ENCODE measurements around the gene SDR9C7.
"Not testable (repeated sequence)": the region's sequence is repeated elsewhere in the genome, so short reads cannot be mapped to it uniquely, and the experiment has no call there.

The SDR9C7 gene

DNA sequence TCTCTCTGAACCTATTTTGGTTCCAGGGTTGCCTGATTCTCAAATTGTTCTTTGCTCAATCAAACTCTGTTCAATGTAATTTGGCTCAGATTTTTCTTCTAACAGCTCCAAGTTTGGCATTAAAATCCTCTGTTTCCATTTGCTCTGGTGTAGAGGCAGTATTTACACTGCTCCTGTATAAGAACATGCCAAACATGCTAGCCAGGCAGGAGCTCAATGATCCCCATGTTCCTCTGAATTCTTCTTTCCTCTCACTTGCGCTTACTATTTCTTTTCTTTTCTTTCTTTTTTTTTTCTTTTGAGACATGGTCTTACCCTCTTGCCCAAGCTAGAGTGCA lies 17.2 kb downstream of the SDR9C7 start:
- DNase-seq (ENCODE audit: low spot score in 2 of 2), result no peak
- Histone ChIP-seq H3K27me3 (ENCODE audit: low read depth) (no peaks in the 10 kb centered on the region), H3K4me1 (no peaks in the 10 kb centered on the region), H3K4me3 (no peak overlapping the region), H3K36me3 (replicated peaks) (no peaks in the 10 kb centered on the region), H3K9me3 (no peaks in the 10 kb centered on the region)
- in situ Hi-C loops (cut with MboI; ENCODE audit: low sequenced_read_pairs), result no loop called here

DNA sequence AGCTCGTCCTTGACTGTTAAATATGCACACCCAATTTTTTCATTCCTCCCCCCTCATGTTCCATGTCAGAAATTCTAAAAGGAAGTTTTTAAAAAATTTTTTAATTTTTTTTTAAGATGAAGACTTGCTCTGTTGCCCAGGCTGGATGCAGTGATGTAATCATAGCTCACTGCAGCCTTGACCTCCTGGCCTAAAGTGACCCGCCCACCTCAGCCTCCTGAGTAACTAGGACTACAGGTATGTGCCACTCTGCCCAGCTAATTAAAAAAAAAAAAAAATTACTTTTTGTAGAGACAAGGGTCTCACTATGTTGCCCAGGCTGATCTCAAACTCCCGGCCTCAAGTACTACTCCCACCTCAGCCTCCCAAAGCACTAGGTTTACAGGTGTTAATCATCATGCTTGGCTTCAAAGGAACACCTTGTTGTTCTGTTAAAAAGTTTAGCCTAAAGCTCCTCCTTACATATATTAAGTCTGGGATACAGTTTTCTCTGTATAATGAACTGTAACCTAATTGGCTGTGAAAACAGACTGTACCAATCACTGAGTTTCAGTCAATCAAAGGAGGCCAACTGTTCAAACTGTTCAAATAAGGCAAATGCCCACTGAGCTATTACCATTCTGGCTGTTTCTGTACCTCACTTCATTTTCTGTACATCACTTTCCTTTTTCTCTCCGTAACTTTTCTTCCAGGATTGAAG lies 17.8 kb downstream of the SDR9C7 start:
- Histone ChIP-seq H3K27me3 (ENCODE audit: low read depth) (no peaks in the 10 kb centered on the region), H3K4me3 (no peak overlapping the region), H3K4me1 (no peaks in the 10 kb centered on the region), H3K9me3 (no peaks in the 10 kb centered on the region), H3K36me3 (replicated peaks) (no peaks in the 10 kb centered on the region)
- no peak for DNase-seq (ENCODE audit: low spot score in 2 of 2)
- in situ Hi-C loops (cut with MboI; ENCODE audit: low sequenced_read_pairs), result no loop called here

DNA sequence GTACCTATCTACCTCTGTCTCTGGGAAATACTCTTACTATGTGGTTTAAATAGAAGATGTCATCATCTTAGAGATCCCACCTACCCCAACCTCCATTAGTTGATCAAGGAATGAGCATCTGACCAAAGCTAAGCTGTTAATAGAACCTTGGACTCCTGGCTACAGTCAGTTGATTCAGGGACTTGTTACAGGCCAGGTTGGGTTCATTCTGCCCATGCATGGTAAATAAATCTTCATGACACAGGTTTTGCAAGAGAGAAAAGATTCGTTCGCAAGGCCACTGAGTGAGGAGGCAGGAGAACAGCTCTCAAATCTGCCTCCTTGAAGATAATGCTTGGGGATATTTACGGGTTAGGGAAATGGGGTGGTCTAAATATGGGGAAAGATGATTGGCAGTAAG lies 19.5 kb downstream of the SDR9C7 start:
- no peaks in the 10 kb centered on the region for H3K4me1 ChIP-seq
- DNase-seq (ENCODE audit: low spot score in 2 of 2), result no peak
- H3K9me3 ChIP-seq, result no peaks in the 10 kb centered on the region
- no peaks in the 10 kb centered on the region for H3K36me3 ChIP-seq (replicated peaks)
- H3K27me3 ChIP-seq (ENCODE audit: low read depth), result no peaks in the 10 kb centered on the region
- in situ Hi-C loops (cut with MboI; ENCODE audit: low sequenced_read_pairs), result no loop called here
- no peak overlapping the region for H3K4me3 ChIP-seq

DNA sequence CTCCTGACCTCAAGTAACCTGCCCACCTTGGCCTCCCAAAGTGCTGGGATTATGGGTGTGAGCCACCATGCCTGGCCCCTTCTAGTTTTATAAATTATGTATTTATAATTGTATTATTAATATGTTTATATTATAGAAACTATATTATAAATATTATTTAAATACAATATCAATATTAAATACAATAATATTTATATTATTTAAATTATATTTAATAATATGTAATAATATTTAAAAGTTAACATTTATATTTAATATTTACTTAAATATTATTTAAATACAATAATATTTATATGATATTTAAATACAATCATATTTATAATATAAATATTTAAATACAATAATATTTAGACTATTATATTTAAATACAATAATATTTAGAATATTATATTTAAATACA lies 20.0 kb downstream of the SDR9C7 start:
- DNase-seq (ENCODE audit: low spot score in 2 of 2), result no peak
- Histone ChIP-seq H3K4me3 (no peak overlapping the region), H3K27me3 (ENCODE audit: low read depth) (no peaks in the 10 kb centered on the region), H3K36me3 (replicated peaks) (no peaks in the 10 kb centered on the region), H3K4me1 (no peaks in the 10 kb centered on the region), H3K9me3 (no peaks in the 10 kb centered on the region)
- in situ Hi-C loops (cut with MboI; ENCODE audit: low sequenced_read_pairs), result no loop called here

DNA sequence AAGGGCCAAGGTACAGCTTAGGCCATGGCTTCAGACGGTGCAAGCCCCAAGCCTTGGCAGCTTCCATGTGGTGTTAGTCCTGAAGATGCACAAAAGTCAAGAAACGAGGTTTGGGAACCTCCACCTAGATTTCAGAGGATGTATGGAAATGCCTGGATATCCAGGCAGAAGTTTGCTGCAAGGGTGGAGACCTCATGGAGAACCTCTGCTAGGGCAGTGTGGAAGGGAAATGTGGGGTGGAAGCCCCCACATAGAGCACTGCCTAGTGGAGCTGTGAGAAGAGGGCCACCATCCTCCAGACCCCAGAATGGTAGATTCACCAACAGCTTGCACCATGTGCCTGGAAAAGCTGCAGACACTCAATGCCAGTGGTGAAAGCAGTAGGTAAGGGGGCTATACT lies 24.8 kb downstream of the SDR9C7 start:
- H3K27me3 ChIP-seq (ENCODE audit: low read depth); H3K4me1 ChIP-seq; in situ Hi-C loops (cut with MboI; ENCODE audit: low sequenced_read_pairs); H3K9me3 ChIP-seq; H3K4me3 ChIP-seq; H3K36me3 ChIP-seq (replicated peaks); DNase-seq (ENCODE audit: low spot score in 2 of 2): not testable (repeated sequence)

DNA sequence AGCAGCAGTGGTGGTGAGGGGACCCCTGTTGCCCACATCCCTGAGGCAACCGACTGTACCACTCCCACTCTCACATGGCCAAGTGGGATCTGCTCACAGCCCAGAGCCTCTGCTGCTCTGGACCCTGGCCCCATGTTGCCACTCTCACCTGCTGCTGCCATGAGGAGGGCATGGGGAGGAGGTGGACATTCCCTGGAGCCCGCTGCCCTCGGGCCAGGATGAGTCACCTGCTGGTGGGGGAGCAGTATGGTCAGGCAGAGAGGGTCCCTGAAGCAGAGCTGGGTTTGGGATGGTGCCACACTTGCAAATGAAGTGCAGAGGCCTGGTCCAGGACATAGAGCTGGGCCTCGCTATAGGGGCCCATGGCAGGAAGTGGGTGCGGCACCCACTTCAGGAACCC lies 26.1 kb downstream of the SDR9C7 start:
- Histone ChIP-seq H3K9me3 (no peaks in the 10 kb centered on the region), H3K4me3 (no peak overlapping the region), H3K27me3 (ENCODE audit: low read depth) (no peaks in the 10 kb centered on the region), H3K4me1 (no peaks in the 10 kb centered on the region), H3K36me3 (replicated peaks) (no peaks in the 10 kb centered on the region)
- no peak for DNase-seq (ENCODE audit: low spot score in 2 of 2)
- in situ Hi-C loops (cut with MboI; ENCODE audit: low sequenced_read_pairs), result no loop called here

DNA sequence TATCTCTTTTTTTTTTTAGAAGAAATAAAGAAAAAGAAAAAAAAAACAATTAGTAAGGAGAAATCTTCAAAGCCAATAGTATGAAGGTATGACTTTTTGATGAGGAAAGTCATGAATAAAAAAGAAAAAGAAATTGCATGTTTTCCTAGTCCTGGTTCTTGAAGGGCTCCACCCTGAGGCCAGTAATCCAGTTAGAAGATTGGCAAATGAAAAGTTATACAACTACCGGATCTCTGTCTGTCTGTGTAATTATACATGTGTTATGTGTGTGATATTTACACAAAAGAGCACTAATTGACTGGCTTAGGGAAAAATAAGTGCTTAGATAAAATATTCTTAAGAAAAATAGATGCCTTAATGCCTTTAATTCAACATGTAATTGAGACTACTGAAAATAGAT lies 28.4 kb downstream of the SDR9C7 start:
- no peak for DNase-seq (ENCODE audit: low spot score in 2 of 2)
- in situ Hi-C loops (cut with MboI; ENCODE audit: low sequenced_read_pairs), result no loop called here
- Histone ChIP-seq H3K4me1 (no peaks in the 10 kb centered on the region), H3K9me3 (no peaks in the 10 kb centered on the region), H3K4me3 (no peak overlapping the region), H3K36me3 (replicated peaks) (no peaks in the 10 kb centered on the region), H3K27me3 (ENCODE audit: low read depth) (no peaks in the 10 kb centered on the region)

DNA sequence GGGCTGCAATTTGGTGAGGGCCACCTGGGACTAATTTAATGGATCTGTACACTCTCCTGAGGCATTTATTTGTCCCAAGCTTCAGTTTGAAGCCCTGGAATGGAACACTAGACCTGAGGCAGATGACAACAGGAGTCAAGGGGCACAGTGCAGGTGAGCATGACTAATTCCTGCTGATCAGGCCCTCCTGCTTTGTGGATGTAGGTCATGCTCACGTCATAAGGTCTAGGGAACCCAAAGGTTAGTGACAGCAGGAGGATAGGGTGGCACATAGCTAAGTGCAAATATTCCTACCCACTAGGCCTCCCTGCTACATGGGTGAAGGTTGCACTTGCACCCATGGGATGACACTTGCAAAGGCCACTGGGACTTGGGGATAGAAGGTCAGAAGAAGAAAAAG lies 30.8 kb downstream of the SDR9C7 start:
- H3K9me3 ChIP-seq, result no peaks in the 10 kb centered on the region
- in situ Hi-C loops (cut with MboI; ENCODE audit: low sequenced_read_pairs), result no loop called here
- no peaks in the 10 kb centered on the region for H3K36me3 ChIP-seq (replicated peaks)
- H3K4me3 ChIP-seq, result no peak overlapping the region
- no peaks in the 10 kb centered on the region for H3K27me3 ChIP-seq (ENCODE audit: low read depth)
- no peaks in the 10 kb centered on the region for H3K4me1 ChIP-seq
- DNase-seq (ENCODE audit: low spot score in 2 of 2), result no peak

DNA sequence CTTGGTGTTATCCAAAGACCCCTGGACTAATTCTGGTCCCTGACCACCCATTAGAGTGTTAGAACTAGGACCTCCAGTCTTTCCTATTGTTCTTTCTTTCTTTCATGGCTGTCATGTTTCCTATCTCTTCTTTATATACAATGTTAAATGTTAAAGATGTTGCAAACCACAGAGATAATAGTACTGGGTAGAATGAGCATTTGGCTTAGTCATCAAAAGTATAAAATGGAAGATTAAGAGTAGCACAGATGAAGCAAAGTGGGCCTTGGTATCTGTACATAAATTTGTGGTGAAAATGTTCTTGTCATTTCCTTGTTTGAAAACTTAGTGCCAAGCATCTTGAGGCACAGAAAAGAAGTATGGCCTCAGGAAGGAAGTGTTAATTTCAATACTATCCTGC lies 32.9 kb downstream of the SDR9C7 start:
- H3K4me1 ChIP-seq; in situ Hi-C loops (cut with MboI; ENCODE audit: low sequenced_read_pairs); H3K36me3 ChIP-seq (replicated peaks); H3K9me3 ChIP-seq; H3K27me3 ChIP-seq (ENCODE audit: low read depth); DNase-seq (ENCODE audit: low spot score in 2 of 2); H3K4me3 ChIP-seq: not testable (repeated sequence)

DNA sequence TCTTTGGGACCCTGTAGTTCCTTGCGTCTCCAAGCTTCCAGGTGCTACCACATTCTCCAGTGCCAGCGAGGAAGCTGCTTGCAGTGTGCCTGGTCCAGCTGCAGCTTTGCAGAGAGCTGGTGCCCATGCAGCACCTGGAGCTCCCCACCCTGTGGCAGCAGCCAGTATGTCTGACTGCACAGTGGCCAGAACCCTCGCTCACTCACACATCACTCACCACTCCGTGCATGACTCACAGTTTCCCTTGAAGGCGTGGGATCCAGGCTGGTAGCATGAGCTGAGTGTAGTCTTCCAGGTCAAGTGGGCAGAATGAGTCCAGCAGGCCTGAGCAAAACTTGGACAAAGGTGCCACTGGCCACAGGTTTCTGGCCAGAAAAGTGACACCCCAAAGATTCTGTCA lies 33.6 kb downstream of the SDR9C7 start:
- no peaks in the 10 kb centered on the region for H3K36me3 ChIP-seq (replicated peaks)
- no peaks in the 10 kb centered on the region for H3K4me1 ChIP-seq
- DNase-seq (ENCODE audit: low spot score in 2 of 2), result no peak
- in situ Hi-C loops (cut with MboI; ENCODE audit: low sequenced_read_pairs), result no loop called here
- H3K27me3 ChIP-seq (ENCODE audit: low read depth), result no peaks in the 10 kb centered on the region
- H3K9me3 ChIP-seq, result no peaks in the 10 kb centered on the region
- H3K4me3 ChIP-seq, result no peak overlapping the region

DNA sequence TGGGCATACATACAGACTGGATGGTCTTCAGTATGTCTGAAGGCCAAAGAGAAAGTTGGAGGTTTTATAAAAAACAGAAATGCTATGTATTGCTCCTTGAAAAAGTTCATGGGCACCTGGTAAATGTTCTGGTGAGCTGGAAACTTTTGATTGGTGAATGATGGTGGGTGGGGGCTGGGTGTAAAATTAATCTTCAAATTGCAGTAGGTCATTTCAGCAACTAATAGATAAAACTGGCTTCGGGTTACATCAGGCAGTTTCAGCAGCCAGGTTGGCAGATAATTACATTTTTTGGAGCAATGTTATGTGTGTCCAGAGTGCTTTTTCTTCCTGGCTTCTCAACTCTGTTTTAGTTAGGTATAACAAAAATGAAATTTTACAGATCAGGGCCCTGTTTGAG lies 35.3 kb downstream of the SDR9C7 start:
- no peak for DNase-seq (ENCODE audit: low spot score in 2 of 2)
- in situ Hi-C loops (cut with MboI; ENCODE audit: low sequenced_read_pairs), result no loop called here
- Histone ChIP-seq H3K4me3 (no peak overlapping the region), H3K9me3 (no peaks in the 10 kb centered on the region), H3K4me1 (no peaks in the 10 kb centered on the region), H3K36me3 (replicated peaks) (no peaks in the 10 kb centered on the region), H3K27me3 (ENCODE audit: low read depth) (no peaks in the 10 kb centered on the region)

DNA sequence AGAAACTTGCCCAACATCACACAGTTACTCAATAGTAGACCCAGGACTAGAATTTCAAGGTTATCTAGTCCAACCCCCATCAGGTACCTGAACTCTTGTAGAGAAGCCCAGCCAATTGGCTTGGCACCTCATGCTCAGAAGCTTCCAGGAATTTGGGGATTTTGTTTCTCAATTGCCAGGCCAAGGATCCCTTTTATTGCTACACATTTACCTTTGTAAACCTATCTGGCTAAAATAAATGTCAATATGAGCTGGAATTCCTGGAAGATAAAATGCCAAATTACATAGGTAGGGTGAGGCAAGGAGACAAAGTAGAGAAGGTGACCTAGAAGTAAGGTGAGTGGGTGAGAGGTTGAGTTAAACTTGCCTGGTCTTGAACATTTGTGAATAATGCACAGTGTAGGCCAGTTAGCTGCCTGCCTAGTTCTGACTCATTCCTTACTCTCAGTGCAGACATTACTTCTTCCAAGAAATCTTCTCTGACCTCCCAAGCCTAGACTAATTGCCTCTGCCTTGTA lies 36.3 kb downstream of the SDR9C7 start:
- in situ Hi-C loops (cut with MboI; ENCODE audit: low sequenced_read_pairs), result no loop called here

DNA sequence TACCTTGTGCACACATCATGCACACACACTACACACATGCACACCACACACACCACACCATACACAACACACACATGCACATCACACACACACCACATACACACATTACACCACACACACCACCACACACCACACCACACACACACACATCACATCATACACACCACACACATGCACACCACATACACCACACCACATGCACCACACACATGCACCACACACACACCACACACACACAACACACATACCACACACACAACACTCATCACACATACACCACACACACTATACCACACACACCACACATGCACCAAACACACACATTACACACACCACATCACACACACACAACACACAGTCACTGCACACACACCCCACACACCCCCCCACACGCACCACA lies 38.1 kb downstream of the SDR9C7 start:
- H3K36me3 ChIP-seq (replicated peaks), result no peaks in the 10 kb centered on the region
- H3K27me3 ChIP-seq (ENCODE audit: low read depth), result no peaks in the 10 kb centered on the region
- H3K9me3 ChIP-seq, result no peaks in the 10 kb centered on the region
- no peak overlapping the region for H3K4me3 ChIP-seq
- H3K4me1 ChIP-seq, result no peaks in the 10 kb centered on the region
- in situ Hi-C loops (cut with MboI; ENCODE audit: low sequenced_read_pairs), result no loop called here
- no peak for DNase-seq (ENCODE audit: low spot score in 2 of 2)

More for the DNA sequence above, 36.3 kb downstream of the SDR9C7 start:
- no peak for DNase-seq (ENCODE audit: low spot score in 2 of 2)
- Histone ChIP-seq H3K36me3 (replicated peaks) (no peaks in the 10 kb centered on the region), H3K27me3 (ENCODE audit: low read depth) (no peaks in the 10 kb centered on the region), H3K4me1 (no peaks in the 10 kb centered on the region), H3K9me3 (no peaks in the 10 kb centered on the region), H3K4me3 (no peak overlapping the region)

DNA sequence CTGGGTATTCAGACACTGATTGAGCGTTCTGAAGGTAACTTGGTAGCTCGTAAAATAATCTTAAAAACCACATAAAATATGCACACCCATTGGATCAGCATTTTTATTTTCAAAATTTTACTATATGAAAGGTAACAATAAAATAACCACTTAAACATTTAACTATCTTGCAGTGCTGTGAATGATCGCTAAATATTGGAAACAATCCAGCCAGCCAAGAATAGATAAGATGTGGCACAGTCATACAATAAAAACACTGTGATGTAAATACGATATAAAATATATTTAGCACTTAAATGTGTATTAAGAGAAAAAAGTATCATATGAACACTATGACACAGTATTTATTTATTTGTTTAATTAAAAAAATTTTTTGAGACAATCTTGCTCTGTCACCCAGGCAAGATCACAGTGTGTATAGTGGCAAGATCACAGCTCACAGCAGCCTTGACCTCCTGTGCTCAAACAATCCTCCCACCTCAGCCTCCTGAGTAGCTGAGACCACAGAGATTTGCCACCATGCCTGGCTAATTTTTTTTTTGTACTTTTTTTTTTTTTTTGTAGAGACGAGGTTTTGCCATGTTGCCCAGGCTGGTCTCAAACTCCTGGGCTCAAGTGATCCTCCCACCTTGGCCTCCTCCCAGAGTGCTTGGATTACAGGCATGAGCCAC lies 39.4 kb downstream of the SDR9C7 start:
- H3K4me3 ChIP-seq, result no peak overlapping the region
- no peaks in the 10 kb centered on the region for H3K36me3 ChIP-seq (replicated peaks)
- in situ Hi-C loops (cut with MboI; ENCODE audit: low sequenced_read_pairs), result no loop called here
- DNase-seq (ENCODE audit: low spot score in 2 of 2), result no peak
- H3K9me3 ChIP-seq, result no peaks in the 10 kb centered on the region
- H3K4me1 ChIP-seq, result no peaks in the 10 kb centered on the region
- H3K27me3 ChIP-seq (ENCODE audit: low read depth), result no peaks in the 10 kb centered on the region

DNA sequence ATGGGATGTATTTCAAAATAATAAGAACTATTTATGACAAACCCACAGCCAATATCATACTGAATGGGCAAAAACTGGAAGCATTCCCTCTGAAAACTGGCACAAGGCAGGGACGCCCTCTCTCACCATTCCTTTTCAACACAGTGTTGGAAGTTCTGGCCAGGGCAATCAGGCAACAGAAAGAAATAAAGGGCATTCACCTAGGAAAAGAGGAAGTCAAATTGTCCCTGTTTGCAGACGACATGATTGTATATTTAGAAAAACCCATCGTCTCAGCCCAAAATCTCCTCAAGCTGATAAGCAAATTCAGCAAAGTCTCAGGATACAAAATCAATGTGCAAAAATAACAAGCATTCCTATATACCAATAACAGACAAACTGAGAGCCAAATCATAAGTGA lies 42.3 kb downstream of the SDR9C7 start:
- in situ Hi-C loops (cut with MboI; ENCODE audit: low sequenced_read_pairs); H3K27me3 ChIP-seq (ENCODE audit: low read depth); H3K4me3 ChIP-seq; H3K36me3 ChIP-seq (replicated peaks); H3K9me3 ChIP-seq; DNase-seq (ENCODE audit: low spot score in 2 of 2); H3K4me1 ChIP-seq: not testable (repeated sequence)

Measured in HAP-1 (cell line).